Upper lobe of left lung (tissue), 4 donors: Measurements from ENCODE around the gene MICAL2.

Experiments
- CTCF ChIP-seq, 6 experiments: fragments of 450-650 bp in 4 of 6; fragments of 200-600 bp in 2 of 6; sonication (generic) in 2 of 6; IDR thresholded peaks; one replicate each; pipeline ENCODE4 v1.5.1; 2016 to 2019; ENCODE audit warnings: antibody characterized with exemption in 6 of 6
- POLR2A ChIP-seq, 4 donors: fragments of 450-650 bp; IDR thresholded peaks; one replicate each; pipeline ENCODE4 v1.5.1; 2016 to 2017; ENCODE audit warnings: antibody characterized with exemption in 4 of 4, mild to moderate bottlenecking in 2 of 4

DNA sequence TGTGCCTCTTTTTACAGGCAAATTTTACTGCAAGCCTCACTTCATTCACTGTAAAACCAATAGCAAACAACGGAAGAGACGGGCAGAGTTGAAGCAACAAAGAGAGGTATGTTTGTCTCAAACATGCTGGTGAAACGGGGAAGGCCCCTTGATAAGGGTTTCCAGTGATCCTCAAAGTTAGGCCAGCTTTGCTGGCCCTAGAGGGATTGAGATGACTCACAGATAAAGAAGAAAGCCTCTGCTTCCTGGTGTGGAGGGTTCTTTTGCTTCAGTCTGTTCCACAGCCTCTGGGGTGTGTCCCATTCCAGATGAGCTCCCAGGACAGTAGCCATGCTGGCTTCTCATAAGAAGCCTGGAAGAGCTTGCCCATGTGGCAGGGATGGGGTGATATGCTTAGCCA is 148.1 kb downstream of the MICAL2 start:
- no peak for TF ChIP-seq CTCF (IDR thresholded peaks at IDR 0.05)
- TF ChIP-seq POLR2A (IDR thresholded peaks at IDR 0.05): no peak
